ENCODE measurements around the gene FAM229A.

The FAM229A gene

GRCh38 chr1:32376199-32376598 lies 13.9 kb upstream of the FAM229A start:
- no peak for DNase-seq (ENCODE audit: low read depth)
- H3K4me3 ChIP-seq (ENCODE audit: low read depth, low read length), result no peak overlapping the region
- TF ChIP-seq CTCF (IDR thresholded peaks at IDR 0.05; ENCODE audit: low read depth, low read length, missing control alignments), result no peak

GRCh38 chr1:32373996-32374592 lies 11.8 kb upstream of the FAM229A start:
- H3K4me3 ChIP-seq (ENCODE audit: low read depth, low read length), result no peak overlapping the region
- no peak for DNase-seq (ENCODE audit: low read depth)
- no peak for TF ChIP-seq CTCF (IDR thresholded peaks at IDR 0.05; ENCODE audit: low read depth, low read length, missing control alignments)

GRCh38 chr1:32372149-32372756 lies 10.0 kb upstream of the FAM229A start:
- peak; percentile 27 for TF ChIP-seq CTCF (IDR thresholded peaks at IDR 0.05; ENCODE audit: low read depth, low read length, missing control alignments)
- DNase-seq (ENCODE audit: low read depth), result peak; percentile 30
- H3K4me3 ChIP-seq (ENCODE audit: low read depth, low read length), result no peak overlapping the region

- no peak overlapping the region for H3K4me3 ChIP-seq (ENCODE audit: low read depth, low read length)
- no peak for TF ChIP-seq CTCF (IDR thresholded peaks at IDR 0.05; ENCODE audit: low read depth, low read length, missing control alignments)
- DNase-seq (ENCODE audit: low read depth), result no peak
Measured at GRCh38 chr1:32367912-32368635, 5.8 kb upstream of the FAM229A start.

GRCh38 chr1:32365445-32365844 lies 3.2 kb upstream of the FAM229A start:
- H3K4me3 ChIP-seq (ENCODE audit: low read depth, low read length), result no peak overlapping the region
- TF ChIP-seq CTCF (IDR thresholded peaks at IDR 0.05; ENCODE audit: low read depth, low read length, missing control alignments), result no peak
- no peak for DNase-seq (ENCODE audit: low read depth)

GRCh38 chr1:32364836-32365235 lies 2.6 kb upstream of the FAM229A start:
- no peak overlapping the region for H3K4me3 ChIP-seq (ENCODE audit: low read depth, low read length)
- TF ChIP-seq CTCF (IDR thresholded peaks at IDR 0.05; ENCODE audit: low read depth, low read length, missing control alignments), result no peak
- DNase-seq (ENCODE audit: low read depth), result no peak

Measured in GM12864 (cell line).